HCT116 (cell line): ENCODE results near the gene PAN3. TPM values are rescaled to one million over a fixed set of nuclear protein-coding genes. Genes with fewer than 3 reads are reported as not detected.

Source experiments
- ATAC-seq: fragments of 200-7000 bp; cut with Tn5 transposase; 2 replicates; pipeline ENCODE4 v1.9.1; 2020; ENCODE audit warnings: mild to moderate bottlenecking, moderate library complexity
- BruUV-seq: library from RNA; stranded (reverse); fragments of 400-500 nt; replicated peaks from 2 replicates; lab custom pipeline; 2021; lab: Mats Ljungman, UMichigan
- CTCF ChIA-PET: fragments of 300-600 bp; sonication (Branson Sonifier 250); formaldehyde crosslinking; loops from one replicate; lab custom pipeline; 2021; ENCODE audit warnings: antibody characterized with exemption; lab: Charles Lee
- POLR2A ChIA-PET: fragments of 300-600, 350-600 bp; sonication (Branson Sonifier 250); formaldehyde crosslinking; loops from one replicate; lab custom pipeline; 2021; ENCODE audit warnings: antibody characterized with exemption; lab: Charles Lee
- RAD21 ChIA-PET, 2 experiments: fragments of 300-600 bp; sonication (Branson Sonifier 250); formaldehyde crosslinking; loops; one replicate each; lab custom pipeline; 2023; ENCODE audit warnings: low total read pairs in 2 of 2; ENCODE audit not compliant: uncharacterized antibody in 2 of 2, unreplicated experiment in 2 of 2, low non-redundant PET in 1 of 2; lab: Charles Lee
- DNase-seq: peaks from one replicate; pipeline ENCODE4 v3.0.0-alpha.2; 2010; ENCODE audit warnings: low read depth, low spot score
- H2AFZ ChIP-seq: fragments of 200-600 bp; shearing (Covaris generic), sonication (generic); 2 replicates; pipeline ENCODE4 v1.6.1; 2017; ENCODE audit warnings: low read depth, mixed run types, mixed read lengths, antibody characterized with exemption, low read length; ENCODE audit not compliant: poor library complexity, severe bottlenecking
- H3K27ac ChIP-seq: 2 replicates; pipeline ENCODE4 v1.5.1; 2012; ENCODE audit warnings: low read depth, low read length
- H3K27me3 ChIP-seq: fragments of 200-600 bp; sonication (generic); 2 replicates; pipeline ENCODE4 v1.6.1; 2016; ENCODE audit warnings: mixed run types, low read length, mixed read lengths; ENCODE audit not compliant: insufficient read depth
- H3K36me3 ChIP-seq, 2 experiments: fragments of 200-500 bp in 1 of 2; fragments of 200-600 bp in 1 of 2; sonication (Bioruptor generic) in 1 of 2; sonication (generic) in 1 of 2; 2 replicates each; pipeline versions ENCODE4 v1.5.1 to v1.6.1; 2014 to 2016; ENCODE audit warnings: low read length in 2 of 2, inconsistent platforms in 1 of 2, mixed read lengths in 1 of 2, mixed run types in 1 of 2; ENCODE audit not compliant: insufficient read depth in 2 of 2, control insufficient read depth in 1 of 2
- H3K4me1 ChIP-seq, 2 experiments: fragments of 200-600 bp in 1 of 2; sonication (generic) in 1 of 2; 2 replicates each; pipeline versions ENCODE4 v1.5.1 to v1.6.1; 2012 to 2017; ENCODE audit warnings: low read length in 2 of 2, inconsistent platforms in 1 of 2, mild to moderate bottlenecking in 1 of 2, mixed read lengths in 1 of 2, mixed run types in 1 of 2, moderate library complexity in 1 of 2; ENCODE audit not compliant: insufficient read depth in 2 of 2, control insufficient read depth in 1 of 2
- H3K4me2 ChIP-seq: fragments of 200-600 bp; sonication (generic); 2 replicates; pipeline ENCODE4 v1.6.1; 2017; ENCODE audit warnings: mixed run types, low read length, mixed read lengths
- H3K4me3 ChIP-seq, 2 experiments: fragments of 200-600 bp in 1 of 2; sonication (generic) in 1 of 2; replicated peaks in 1 of 2; 2 replicates each; pipeline ENCODE4 v1.5.1; 2011 to 2016; ENCODE audit warnings: low read length in 2 of 2, control low read depth in 1 of 2, low read depth in 1 of 2, mild to moderate bottlenecking in 1 of 2, mixed read lengths in 1 of 2, mixed run types in 1 of 2
- H3K79me2 ChIP-seq: fragments of 200-600 bp; sonication (generic); 2 replicates; pipeline ENCODE4 v1.6.1; 2017; ENCODE audit warnings: mild to moderate bottlenecking, mixed run types, low read length, moderate library complexity, mixed read lengths; ENCODE audit not compliant: insufficient read depth
- H3K9ac ChIP-seq: fragments of 200-600 bp; sonication (generic); 2 replicates; pipeline ENCODE4 v1.6.1; 2016; ENCODE audit warnings: low read length, mixed read lengths
- H3K9me2 ChIP-seq: fragments of 200-600 bp; sonication (generic), shearing (Covaris generic); 2 replicates; pipeline ENCODE4 v1.6.1; 2017; ENCODE audit warnings: mixed run types, mild to moderate bottlenecking, moderate library complexity; ENCODE audit not compliant: insufficient read depth
- H3K9me3 ChIP-seq, 2 experiments: fragments of 200-500 bp in 1 of 2; fragments of 200-600 bp in 1 of 2; sonication (Bioruptor generic) in 1 of 2; sonication (generic) in 1 of 2; 2 replicates each; pipeline ENCODE4 v1.6.1; 2014 to 2017; ENCODE audit warnings: low read length in 2 of 2, mixed read lengths in 2 of 2, inconsistent platforms in 1 of 2, low read depth in 1 of 2, mild to moderate bottlenecking in 1 of 2, mixed run types in 1 of 2, moderate library complexity in 1 of 2; ENCODE audit not compliant: control insufficient read depth in 1 of 2, insufficient read depth in 1 of 2
- H4K20me1 ChIP-seq: fragments of 200-600 bp; sonication (generic), shearing (Covaris generic); 2 replicates; pipeline ENCODE4 v1.6.1; 2017; ENCODE audit warnings: mixed run types, mild to moderate bottlenecking, moderate library complexity; ENCODE audit not compliant: insufficient read depth
- CBX3 ChIP-seq: IDR thresholded peaks from 2 replicates; pipeline ENCODE4 v1.6.1; 2012; ENCODE audit warnings: low read depth
- CEBPB ChIP-seq: IDR thresholded peaks from 2 replicates; pipeline ENCODE4 v1.6.1; 2012; ENCODE audit warnings: low read depth
- ELF1 ChIP-seq: IDR thresholded peaks from 2 replicates; pipeline ENCODE4 v1.6.1; 2012; ENCODE audit warnings: low read depth, borderline replicate concordance
- EZH2 ChIP-seq: fragments of 200-600 bp; sonication (generic); IDR thresholded peaks from 2 replicates; pipeline ENCODE4 v1.6.1; 2017; ENCODE audit warnings: antibody characterized with exemption, mixed run types
- EZH2phosphoT487 ChIP-seq: fragments of 200-600 bp; IDR thresholded peaks from 2 replicates; pipeline ENCODE4 v1.6.1; 2018; ENCODE audit warnings: antibody characterized with exemption, borderline replicate concordance
- FOSL1 ChIP-seq: IDR thresholded peaks from 2 replicates; pipeline ENCODE4 v1.6.1; 2012; ENCODE audit warnings: low read depth
- JUND ChIP-seq: IDR thresholded peaks from 2 replicates; pipeline ENCODE4 v1.6.1; 2012
- MAX ChIP-seq: IDR thresholded peaks from 2 replicates; pipeline ENCODE4 v1.6.1; 2012
- POLR2A ChIP-seq: IDR thresholded peaks from 2 replicates; pipeline ENCODE4 v1.7.0; 2011; ENCODE audit warnings: borderline replicate concordance; ENCODE audit not compliant: insufficient read depth, insufficient read length; ENCODE audit errors: extremely low read depth
- RAD21 ChIP-seq: IDR thresholded peaks from 2 replicates; pipeline ENCODE4 v1.6.1; 2012; ENCODE audit warnings: low read depth, mild to moderate bottlenecking
- SIN3A ChIP-seq: IDR thresholded peaks from 2 replicates; pipeline ENCODE4 v1.6.1; 2012; ENCODE audit warnings: low read depth
- SP1 ChIP-seq: IDR thresholded peaks from 2 replicates; pipeline ENCODE4 v1.6.1; 2012; ENCODE audit warnings: low read depth
- SRF ChIP-seq: IDR thresholded peaks from 2 replicates; pipeline ENCODE4 v1.6.1; 2012; ENCODE audit warnings: low read depth
- TCF7L2 ChIP-seq: IDR thresholded peaks from 2 replicates; pipeline ENCODE4 v1.7.0; 2011; ENCODE audit warnings: borderline replicate concordance, inconsistent platforms; ENCODE audit not compliant: insufficient read depth, insufficient read length; ENCODE audit errors: extremely low read depth
- YY1 ChIP-seq: IDR thresholded peaks from 2 replicates; pipeline ENCODE4 v1.6.1; 2011; ENCODE audit warnings: low read length, low read depth, moderate library complexity, mild to moderate bottlenecking; ENCODE audit not compliant: insufficient replicate concordance; ENCODE audit errors: extremely low read depth
- ZNF274 ChIP-seq: fragments of 200-500 bp; sonication (Bioruptor generic); IDR thresholded peaks from 2 replicates; pipeline ENCODE4 v1.6.1; 2014; ENCODE audit warnings: mild to moderate bottlenecking, low read depth, low read length, inconsistent platforms
- intact Hi-C: fragments of 100-400 bp; cut with micrococcal nuclease; formaldehyde crosslinking; loops from 2 replicates; pipeline ENCODE4 v1.10.0; 2022
- total RNA-seq: library from RNA; stranded (reverse); gene quantifications from one replicate; pipeline ENCODE4 v1.2.1, GENCODE V29; 2021; ENCODE audit not compliant: unreplicated experiment
- TF ChIP-seq, protein P1 (sequence below): IDR thresholded peaks from 2 replicates; pipeline ENCODE4 v1.6.1; 2012; ENCODE audit warnings: low read depth

The PAN3 gene
- total RNA-seq, 1 experiment from 2014 or later = 30.1 TPM

DNA sequence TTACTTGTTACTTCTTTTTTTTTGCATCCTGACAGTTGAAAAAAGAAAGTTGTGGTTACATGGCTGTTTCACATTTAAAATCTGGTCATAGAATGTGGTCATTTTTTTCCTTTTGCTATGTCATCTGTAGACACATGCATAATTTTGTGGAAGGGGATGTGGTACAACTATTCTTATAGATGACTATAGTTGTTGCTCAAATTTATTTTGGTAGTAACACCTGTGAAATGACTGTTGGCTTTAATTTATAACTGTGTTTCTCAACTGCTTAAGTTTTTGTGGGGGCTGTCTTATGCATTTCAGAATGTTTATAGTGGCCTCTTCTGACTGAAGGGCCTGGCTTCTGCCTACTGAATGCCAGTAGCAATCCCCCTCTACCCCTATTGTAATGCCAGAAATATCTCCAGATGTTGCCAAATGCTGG is 130.5 kb downstream of the PAN3 start (continued):
- TF ChIP-seq EZH2 (no peak), JUND (no peak), POLR2A (no peak), SRF (no peak), CEBPB (no peak), EZH2phosphoT487 (no peak), RAD21 (no peak), MAX (no peak)

GRCh38 chr13:28271056-28271840 is 132.9 kb downstream of the PAN3 start:
- POLR2A ChIA-PET = no interaction called here
- no peaks in the 10 kb centered on the region for H4K20me1 ChIP-seq
- no peak overlapping the region for H3K4me3 ChIP-seq
- H3K27me3 ChIP-seq = no peaks in the 10 kb centered on the region
- no peaks in the 10 kb centered on the region for H3K4me1 ChIP-seq
- H3K9me3 ChIP-seq = no peaks in the 10 kb centered on the region
- RAD21 ChIA-PET = no interaction called here
- no TSS peak for BruUV-seq
- CTCF ChIA-PET = no interaction called here
- DNase-seq (no peak), ATAC-seq (no peak)
- no peaks in the 10 kb centered on the region for H3K9me2 ChIP-seq
- TF ChIP-seq ZNF274 (no peak), SIN3A (no peak), POLR2A (no peak), TCF7L2 (no peak), YY1 (no peak), EZH2phosphoT487 (no peak), FOSL1 (no peak), CBX3 (no peak), ELF1 (no peak), SP1 (no peak)
- TF ChIP-seq, protein P1, sequence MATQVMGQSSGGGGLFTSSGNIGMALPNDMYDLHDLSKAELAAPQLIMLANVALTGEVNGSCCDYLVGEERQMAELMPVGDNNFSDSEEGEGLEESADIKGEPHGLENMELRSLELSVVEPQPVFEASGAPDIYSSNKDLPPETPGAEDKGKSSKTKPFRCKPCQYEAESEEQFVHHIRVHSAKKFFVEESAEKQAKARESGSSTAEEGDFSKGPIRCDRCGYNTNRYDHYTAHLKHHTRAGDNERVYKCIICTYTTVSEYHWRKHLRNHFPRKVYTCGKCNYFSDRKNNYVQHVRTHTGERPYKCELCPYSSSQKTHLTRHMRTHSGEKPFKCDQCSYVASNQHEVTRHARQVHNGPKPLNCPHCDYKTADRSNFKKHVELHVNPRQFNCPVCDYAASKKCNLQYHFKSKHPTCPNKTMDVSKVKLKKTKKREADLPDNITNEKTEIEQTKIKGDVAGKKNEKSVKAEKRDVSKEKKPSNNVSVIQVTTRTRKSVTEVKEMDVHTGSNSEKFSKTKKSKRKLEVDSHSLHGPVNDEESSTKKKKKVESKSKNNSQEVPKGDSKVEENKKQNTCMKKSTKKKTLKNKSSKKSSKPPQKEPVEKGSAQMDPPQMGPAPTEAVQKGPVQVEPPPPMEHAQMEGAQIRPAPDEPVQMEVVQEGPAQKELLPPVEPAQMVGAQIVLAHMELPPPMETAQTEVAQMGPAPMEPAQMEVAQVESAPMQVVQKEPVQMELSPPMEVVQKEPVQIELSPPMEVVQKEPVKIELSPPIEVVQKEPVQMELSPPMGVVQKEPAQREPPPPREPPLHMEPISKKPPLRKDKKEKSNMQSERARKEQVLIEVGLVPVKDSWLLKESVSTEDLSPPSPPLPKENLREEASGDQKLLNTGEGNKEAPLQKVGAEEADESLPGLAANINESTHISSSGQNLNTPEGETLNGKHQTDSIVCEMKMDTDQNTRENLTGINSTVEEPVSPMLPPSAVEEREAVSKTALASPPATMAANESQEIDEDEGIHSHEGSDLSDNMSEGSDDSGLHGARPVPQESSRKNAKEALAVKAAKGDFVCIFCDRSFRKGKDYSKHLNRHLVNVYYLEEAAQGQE = no peak
- no peak overlapping the region for H3K4me2 ChIP-seq
- intact Hi-C loops = no loop called here
- H2AFZ ChIP-seq = no peak overlapping the region
- no peak overlapping the region for H3K9ac ChIP-seq
- peaks cover 10 to 11% of the 10 kb centered on the region in 2 experiments for H3K36me3 ChIP-seq
- H3K27ac ChIP-seq = no peak overlapping the region
- no peaks in the 10 kb centered on the region for H3K79me2 ChIP-seq
